Measurements from ENCODE around the gene PLA2G4A.
"Not testable (repeated sequence)": the region's sequence is repeated elsewhere in the genome, so short reads cannot be mapped to it uniquely, and the experiment has no call there.

PLA2G4A gene

DNA sequence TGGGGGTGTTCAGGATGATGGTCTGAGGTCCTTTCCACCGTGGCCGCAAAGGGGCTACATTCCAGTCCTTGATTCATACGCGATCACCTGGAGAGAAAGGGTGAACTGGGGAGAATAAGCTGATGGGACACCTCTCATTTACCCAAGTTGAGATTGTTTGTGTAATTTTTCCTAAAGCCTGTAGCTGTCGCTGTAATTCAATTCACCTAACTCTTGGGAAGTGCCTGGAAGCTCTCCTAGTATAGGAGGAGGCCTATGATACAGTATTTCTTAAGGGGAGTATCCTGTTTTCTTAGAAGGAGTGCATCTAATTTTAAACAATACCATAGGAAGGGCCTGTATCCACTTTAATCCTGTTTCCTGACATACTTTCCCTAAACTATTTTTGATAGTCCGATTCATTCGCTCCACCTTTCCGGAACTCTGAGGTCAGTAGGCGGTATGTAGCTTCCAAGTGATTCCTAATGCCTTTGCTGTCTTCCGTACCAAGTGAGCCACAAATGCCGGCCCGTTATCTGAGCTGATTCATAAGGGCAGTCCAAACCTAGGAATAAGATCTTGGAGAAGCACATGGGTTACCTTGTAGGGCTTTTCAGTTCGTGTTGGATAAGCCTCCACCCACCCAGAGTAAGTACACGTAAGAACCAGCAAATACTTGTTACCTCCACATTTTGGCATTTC, 88.5 kb downstream of the PLA2G4A start:
- DNase-seq, ATAC-seq, H3K4me1 Mint-ChIP-seq, H3K27me3 Mint-ChIP-seq, H3K4me3 Mint-ChIP-seq, H3K27ac Mint-ChIP-seq: not testable (repeated sequence)
- peaks cover 5 to 11% of the 10 kb centered on the region in 2 donors for H3K9me3 Mint-ChIP-seq

DNA sequence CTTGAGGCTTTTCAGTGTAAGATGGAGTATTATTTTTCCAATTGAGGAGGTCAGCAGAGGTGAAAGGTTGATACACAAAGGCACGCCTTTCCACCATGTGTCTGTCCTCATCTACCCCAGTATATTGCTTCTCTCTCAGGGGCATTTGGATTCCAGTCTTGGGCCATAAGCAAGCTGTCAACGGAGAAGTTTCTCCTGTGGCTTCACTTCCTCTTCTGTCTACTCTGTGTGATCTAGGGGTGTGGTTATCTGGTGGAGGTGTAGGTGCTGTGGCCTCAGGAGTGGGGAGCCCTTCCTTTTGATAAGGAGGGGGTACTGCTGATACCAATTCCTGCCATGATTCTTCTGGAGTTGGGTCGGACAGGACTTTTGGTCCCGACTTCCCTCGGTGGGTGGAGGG, 92.6 kb downstream of the PLA2G4A start:
- not testable (repeated sequence) for H3K27ac Mint-ChIP-seq, ATAC-seq, H3K4me1 Mint-ChIP-seq

GRCh38 chr1:186922814-186923213, 94.1 kb downstream of the PLA2G4A start:
- H3K27me3 Mint-ChIP-seq, ATAC-seq, H3K4me1 Mint-ChIP-seq, DNase-seq, H3K4me3 Mint-ChIP-seq, H3K27ac Mint-ChIP-seq: not testable (repeated sequence)
- peaks cover 16 to 19% of the 10 kb centered on the region in 2 donors for H3K9me3 Mint-ChIP-seq

More for the DNA sequence above, 92.6 kb downstream of the PLA2G4A start:
- peaks cover 16 to 19% of the 10 kb centered on the region in 2 donors for H3K9me3 Mint-ChIP-seq
- not testable (repeated sequence) for H3K27me3 Mint-ChIP-seq, DNase-seq, H3K4me3 Mint-ChIP-seq

DNA sequence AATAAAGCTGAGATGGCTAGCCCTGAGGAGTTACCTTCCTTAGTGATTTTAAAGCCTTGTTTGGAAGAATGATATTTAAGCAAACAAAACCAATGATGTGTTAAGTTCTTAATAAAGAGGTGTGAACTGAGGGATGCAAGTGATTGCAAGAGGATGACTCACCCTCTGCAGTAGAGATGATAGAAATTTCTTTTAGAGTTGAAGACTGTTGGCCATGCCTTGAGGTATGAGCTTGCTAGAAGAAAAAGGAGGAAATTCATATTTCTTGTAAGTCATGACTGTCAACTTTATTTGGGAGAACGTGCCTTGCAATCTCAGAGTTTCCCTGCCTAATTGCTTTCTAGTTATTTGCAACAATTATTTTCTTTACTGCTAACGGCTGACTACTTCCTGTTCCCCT, 94.7 kb downstream of the PLA2G4A start:
- DNase-seq (no peak), ATAC-seq (no peak)
- Mint-ChIP-seq H3K9me3 (peaks cover 16 to 19% of the 10 kb centered on the region in 2 donors), H3K27me3 (no peaks in the 10 kb centered on the region), H3K4me3 (no peak overlapping the region), H3K4me1 (no peaks in the 10 kb centered on the region), H3K27ac (no peak overlapping the region)

GRCh38 chr1:186925881-186926669, 97.3 kb downstream of the PLA2G4A start:
- no peaks in the 10 kb centered on the region for H3K27me3 Mint-ChIP-seq
- no peak overlapping the region for H3K4me3 Mint-ChIP-seq
- DNase-seq (no peak), ATAC-seq (no peak)
- no peak overlapping the region for H3K27ac Mint-ChIP-seq
- H3K4me1 Mint-ChIP-seq, result no peaks in the 10 kb centered on the region
- H3K9me3 Mint-ChIP-seq, result peaks cover 16 to 19% of the 10 kb centered on the region in 2 donors

DNA sequence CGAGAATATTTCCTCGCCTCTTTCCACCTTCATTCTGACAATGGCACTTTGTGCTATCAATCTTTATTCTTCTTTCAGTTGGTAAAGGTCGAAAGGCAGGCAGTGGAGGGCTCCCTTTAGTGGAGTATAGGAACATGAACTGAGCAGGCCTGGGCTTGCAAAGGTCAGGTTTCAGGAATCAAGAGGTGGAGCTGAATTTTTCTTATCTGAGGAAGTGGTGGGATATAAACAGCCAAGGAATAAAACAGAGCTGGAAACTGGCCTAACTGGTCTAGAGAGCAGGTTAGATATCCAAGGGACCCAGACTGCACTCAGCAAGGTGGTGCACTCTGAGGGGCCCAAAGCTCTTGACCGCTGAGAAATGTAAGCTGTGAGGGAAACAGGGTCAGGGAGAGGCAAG, 99.1 kb downstream of the PLA2G4A start:
- no peak overlapping the region for H3K4me3 Mint-ChIP-seq
- H3K27ac Mint-ChIP-seq, result no peak overlapping the region
- H3K9me3 Mint-ChIP-seq, result peaks cover 7 to 11% of the 10 kb centered on the region in 2 donors
- ATAC-seq, result no peak
- no peak for DNase-seq
- no peaks in the 10 kb centered on the region for H3K27me3 Mint-ChIP-seq
- H3K4me1 Mint-ChIP-seq, result no peaks in the 10 kb centered on the region

- Mint-ChIP-seq H3K27ac (no peak overlapping the region), H3K9me3 (peaks cover 3 to 4% of the 10 kb centered on the region in 2 donors), H3K27me3 (no peaks in the 10 kb centered on the region), H3K4me1 (no peaks in the 10 kb centered on the region), H3K4me3 (no peak overlapping the region)
- DNase-seq, result no peak
- ATAC-seq, result no peak
Measured at GRCh38 chr1:186930238-186930637, 101.5 kb downstream of the PLA2G4A start.

- no peak overlapping the region for H3K27ac Mint-ChIP-seq
- no peak for ATAC-seq
Measured at GRCh38 chr1:186937016-186937670, 108.4 kb downstream of the PLA2G4A start.

DNA sequence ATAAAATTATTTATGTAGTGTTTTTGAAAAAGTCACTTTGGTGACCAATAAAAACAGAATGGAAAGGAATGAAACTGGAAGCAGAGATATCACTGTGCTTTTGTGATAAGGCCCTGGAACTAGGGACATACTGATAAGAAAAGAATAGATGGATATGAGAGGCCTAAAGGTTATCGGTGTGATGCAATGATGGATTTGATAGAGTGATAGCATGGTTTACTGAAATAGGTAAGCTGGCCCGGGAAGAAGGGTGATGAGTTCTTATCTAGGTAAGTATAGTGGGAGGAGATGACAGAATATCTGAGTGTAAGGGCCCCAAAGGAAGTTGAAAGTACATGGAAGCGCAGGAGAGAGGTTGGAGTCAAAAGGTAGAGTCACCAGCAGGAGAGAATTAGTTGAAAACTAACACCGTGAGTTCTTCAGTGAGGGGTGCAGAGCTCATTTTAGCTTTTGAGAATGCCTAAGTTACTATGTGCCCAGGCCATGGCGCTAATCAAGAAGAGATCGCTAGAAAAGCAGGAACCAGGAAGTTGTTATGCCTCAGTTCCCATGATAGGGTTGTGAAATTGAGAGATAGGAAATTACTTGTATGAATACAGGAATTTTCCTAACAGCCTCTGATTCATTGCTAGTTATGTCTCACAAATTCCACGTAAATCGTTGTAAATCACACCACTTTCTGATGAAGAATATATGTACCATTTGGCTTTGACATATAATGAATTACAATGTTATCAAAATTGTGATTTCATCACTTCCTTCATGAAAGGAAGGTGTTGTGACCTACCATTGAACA, 115.3 kb downstream of the PLA2G4A start:
- H3K27me3 Mint-ChIP-seq, result peaks cover 5% of the 10 kb centered on the region
- no peaks in the 10 kb centered on the region for H3K9me3 Mint-ChIP-seq
- DNase-seq, result no peak
- H3K4me1 Mint-ChIP-seq, result no peaks in the 10 kb centered on the region
- no peak overlapping the region for H3K27ac Mint-ChIP-seq
- H3K4me3 Mint-ChIP-seq, result no peak overlapping the region
- no peak for ATAC-seq

More at GRCh38 chr1:186937016-186937670, 108.4 kb downstream of the PLA2G4A start:
- no peaks in the 10 kb centered on the region for H3K9me3 Mint-ChIP-seq
- DNase-seq, result no peak
- H3K4me1 Mint-ChIP-seq, result no peaks in the 10 kb centered on the region
- H3K27me3 Mint-ChIP-seq, result peaks cover 8% of the 10 kb centered on the region
- no peak overlapping the region for H3K4me3 Mint-ChIP-seq

GRCh38 chr1:186945146-186945545, 116.4 kb downstream of the PLA2G4A start:
- no peak for ATAC-seq
- Mint-ChIP-seq H3K9me3 (no peaks in the 10 kb centered on the region), H3K4me1 (no peaks in the 10 kb centered on the region), H3K27me3 (peaks cover 8% of the 10 kb centered on the region), H3K4me3 (no peak overlapping the region), H3K27ac (no peak overlapping the region)
- DNase-seq, result no peak

DNA sequence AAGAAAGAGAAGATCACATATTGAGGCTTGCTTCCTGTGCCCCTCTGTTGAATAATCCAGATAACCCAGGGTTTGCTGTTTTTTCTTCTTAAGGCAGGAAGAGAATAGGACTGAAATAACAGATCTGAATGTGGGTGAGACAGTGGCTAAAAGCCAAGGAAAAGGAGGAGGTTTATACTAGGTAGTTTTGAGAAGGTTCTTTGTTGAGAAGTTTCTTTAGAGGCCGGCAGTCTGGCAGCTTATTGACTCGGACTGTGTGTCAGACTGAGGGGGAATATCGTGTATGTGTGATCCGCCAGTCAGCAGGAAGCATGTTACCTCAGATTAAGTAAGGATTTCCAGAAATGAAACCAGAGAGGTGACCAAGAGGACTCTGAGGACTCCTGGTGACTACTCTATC, 119.8 kb downstream of the PLA2G4A start:
- H3K27me3 Mint-ChIP-seq, result peaks cover 8% of the 10 kb centered on the region
- no peak overlapping the region for H3K27ac Mint-ChIP-seq
- no peaks in the 10 kb centered on the region for H3K4me1 Mint-ChIP-seq
- no peaks in the 10 kb centered on the region for H3K9me3 Mint-ChIP-seq
- DNase-seq (no peak), ATAC-seq (no peak)
- H3K4me3 Mint-ChIP-seq, result no peak overlapping the region

- peaks cover 8% of the 10 kb centered on the region for H3K27me3 Mint-ChIP-seq
- peak overlapping the region in 1 of 2 donors; percentile 55 for H3K27ac Mint-ChIP-seq
- ATAC-seq (no peak), DNase-seq (no peak)
- H3K4me1 Mint-ChIP-seq, result no peaks in the 10 kb centered on the region
- no peak overlapping the region for H3K4me3 Mint-ChIP-seq
- no peaks in the 10 kb centered on the region for H3K9me3 Mint-ChIP-seq
Measured at GRCh38 chr1:186949173-186949572, 120.4 kb downstream of the PLA2G4A start.

GRCh38 chr1:186950547-186950946, 121.8 kb downstream of the PLA2G4A start:
- H3K4me3 Mint-ChIP-seq, result no peak overlapping the region
- peaks cover 8% of the 10 kb centered on the region for H3K27me3 Mint-ChIP-seq
- no peak for DNase-seq
- H3K9me3 Mint-ChIP-seq, result no peaks in the 10 kb centered on the region
- no peaks in the 10 kb centered on the region for H3K4me1 Mint-ChIP-seq
- ATAC-seq, result no peak
- H3K27ac Mint-ChIP-seq, result no peak overlapping the region

GRCh38 chr1:186953876-186954275, 125.1 kb downstream of the PLA2G4A start:
- Mint-ChIP-seq H3K27me3 (peaks cover 6% of the 10 kb centered on the region), H3K4me1 (no peaks in the 10 kb centered on the region), H3K4me3 (no peak overlapping the region), H3K27ac (no peak overlapping the region), H3K9me3 (no peaks in the 10 kb centered on the region)
- DNase-seq, result no peak
- no peak for ATAC-seq

DNA sequence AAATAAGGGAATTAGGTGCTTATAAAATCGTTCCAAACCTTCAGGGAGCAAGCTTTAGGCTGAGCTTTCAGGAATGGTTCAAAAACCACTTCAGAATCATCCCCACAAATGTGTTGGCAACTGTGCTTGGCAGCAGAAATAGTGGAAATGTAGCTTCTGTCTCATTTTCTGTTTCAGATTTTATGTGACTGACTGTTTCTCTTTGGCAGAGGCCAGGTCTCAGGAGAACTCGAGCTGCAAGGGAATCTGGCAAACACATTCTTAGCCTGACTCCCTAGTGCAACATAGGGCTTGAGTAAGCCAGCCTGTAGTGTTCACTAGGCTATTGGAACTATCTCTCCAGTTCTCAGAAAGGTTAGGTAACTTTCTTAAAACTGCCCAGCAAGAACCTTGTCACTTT, 128.6 kb downstream of the PLA2G4A start:
- Mint-ChIP-seq H3K9me3 (no peaks in the 10 kb centered on the region), H3K27me3 (no peaks in the 10 kb centered on the region), H3K4me1 (no peaks in the 10 kb centered on the region), H3K4me3 (no peak overlapping the region), H3K27ac (no peak overlapping the region)
- no peak for ATAC-seq
- DNase-seq, result no peak

All from stimulated activated naive CD8-positive, alpha-beta T cell treated with anti-CD3 and anti-CD28 coated beads, Interleukin-15, amount 100 ng/mL, for 72 hours (primary cell).